K562 (cell line): ENCODE data around the gene USP16. TPM values are rescaled to one million over a fixed set of nuclear protein-coding genes. Genes with fewer than 3 reads are reported as not detected.
A peak's percentile ranks its signal among the peaks of the same experiment; 100 is the strongest.

Source experiments
- DDX20 ChIP-seq: fragments of 450-650 bp; IDR thresholded peaks from 2 replicates; pipeline ENCODE4 v1.6.1; 2016; ENCODE audit warnings: missing genetic modification characterization, low read depth, mild to moderate bottlenecking, missing compliant biosample characterization, moderate library complexity
- ESRRB ChIP-seq: fragments of 250-450 bp; sonication (Bioruptor Pico); IDR thresholded peaks from 2 replicates; pipeline ENCODE4 v1.5.0; 2020; ENCODE audit warnings: mild to moderate bottlenecking, moderate library complexity, borderline replicate concordance
- MED1 ChIP-seq: sonication (generic); formaldehyde crosslinking; IDR thresholded peaks from 2 replicates; pipeline ENCODE4 v1.8.1; 2023; ENCODE audit warnings: missing genetic modification reagents, borderline replicate concordance
- NELFE ChIP-seq: IDR thresholded peaks from 2 replicates; pipeline ENCODE4 v1.6.1; 2011; ENCODE audit warnings: mild to moderate bottlenecking; ENCODE audit not compliant: insufficient read depth, insufficient read length
- PHF21A ChIP-seq: fragments of 450-650 bp; IDR thresholded peaks from 2 replicates; pipeline ENCODE4 v1.6.1; 2017; ENCODE audit warnings: low read depth, borderline replicate concordance
- POLR3G ChIP-seq: IDR thresholded peaks from 2 replicates; pipeline ENCODE4 v1.6.1; 2011; ENCODE audit not compliant: insufficient read length, insufficient replicate concordance; ENCODE audit errors: extremely low read depth
- SPI1 ChIP-seq: IDR thresholded peaks from 2 replicates; pipeline ENCODE4 v1.6.1; 2011; ENCODE audit warnings: low read depth, low read length, control low read depth, borderline replicate concordance
- ZNF316 ChIP-seq: fragments of 450-650 bp; IDR thresholded peaks from 2 replicates; pipeline ENCODE4 v1.6.1; 2016
- ZNF561 ChIP-seq: fragments of 450-650 bp; formaldehyde crosslinking; conservative IDR thresholded peaks from 2 replicates; pipeline ENCODE4 v1.4.0; 2020; ENCODE audit warnings: mild to moderate bottlenecking, moderate library complexity
- ZNF766 ChIP-seq: fragments of 200-800 bp; sonication (Bioruptor generic); conservative IDR thresholded peaks from 2 replicates; pipeline ENCODE4 v1.6.1; 2016; ENCODE audit warnings: missing genetic modification characterization, missing compliant biosample characterization
- polyA plus RNA-seq, 8 experiments: library from polyadenylated mRNA; depleted of rRNA in 4 of 8; stranded (reverse) in 5 of 8; unstranded in 3 of 8; fragments of >200 nt; fragmentation: Nextera tagmentation in 2 of 8; fragmentation: Illumina TruSeq in 1 of 8; extraction: Ambion mirVana in 2 of 8; extraction: Trizol in 1 of 8; gene quantifications; 2 replicates each; pipeline versions ENCODE4 v1.2.1 to v1.2.3, GENCODE V29; 2011 to 2014; ENCODE audit warnings: inconsistent platforms in 1 of 8, missing spikeins in 1 of 8
- total RNA-seq, 7 experiments: library from RNA; depleted of rRNA in 6 of 7; stranded (reverse); fragments of >200 nt in 6 of 7; fragmentation: Illumina TruSeq in 2 of 7; extraction: Trizol in 2 of 7; gene quantifications; 2 replicates each; pipeline versions ENCODE4 v1.2.1 to v1.2.3, GENCODE V29; 2011 to 2021; ENCODE audit warnings: low replicate concordance in 1 of 7
- TF ChIP-seq, protein P1 (sequence below): sonication (generic); formaldehyde crosslinking; IDR thresholded peaks from 2 replicates; pipeline ENCODE4 v1.8.0; 2022; ENCODE audit warnings: mild to moderate bottlenecking, missing genetic modification reagents, borderline replicate concordance
- TF ChIP-seq, protein P2 (sequence below), 2 experiments: fragments of 200-800 bp in 1 of 2; sonication (Bioruptor generic) in 1 of 2; sonication (generic) in 1 of 2; formaldehyde crosslinking in 1 of 2; IDR thresholded peaks in 1 of 2; conservative IDR thresholded peaks in 1 of 2; 2 replicates each; pipeline versions ENCODE4 v1.5.0 to v1.6.1; 2016 to 2020; ENCODE audit warnings: missing compliant biosample characterization in 1 of 2, missing genetic modification characterization in 1 of 2, missing genetic modification reagents in 1 of 2
- TF ChIP-seq, protein P3 (sequence below): sonication (generic); formaldehyde crosslinking; IDR thresholded peaks from 2 replicates; pipeline ENCODE4 v1.8.1; 2023; ENCODE audit warnings: missing genetic modification reagents, mild to moderate bottlenecking, borderline replicate concordance
- TF ChIP-seq, protein P4 (sequence below): fragments of 250-450 bp; sonication (Bioruptor Pico); IDR thresholded peaks from 2 replicates; pipeline ENCODE4 v1.4.0; 2020; ENCODE audit warnings: mild to moderate bottlenecking, moderate library complexity

The USP16 gene
- total and polyA plus RNA-seq, 9 of the 15 experiments (the other 6 are each of a cell fraction or from before 2014, with no cell fraction given) = 38.4 to 90.9 (median 62.8) TPM

DNA sequence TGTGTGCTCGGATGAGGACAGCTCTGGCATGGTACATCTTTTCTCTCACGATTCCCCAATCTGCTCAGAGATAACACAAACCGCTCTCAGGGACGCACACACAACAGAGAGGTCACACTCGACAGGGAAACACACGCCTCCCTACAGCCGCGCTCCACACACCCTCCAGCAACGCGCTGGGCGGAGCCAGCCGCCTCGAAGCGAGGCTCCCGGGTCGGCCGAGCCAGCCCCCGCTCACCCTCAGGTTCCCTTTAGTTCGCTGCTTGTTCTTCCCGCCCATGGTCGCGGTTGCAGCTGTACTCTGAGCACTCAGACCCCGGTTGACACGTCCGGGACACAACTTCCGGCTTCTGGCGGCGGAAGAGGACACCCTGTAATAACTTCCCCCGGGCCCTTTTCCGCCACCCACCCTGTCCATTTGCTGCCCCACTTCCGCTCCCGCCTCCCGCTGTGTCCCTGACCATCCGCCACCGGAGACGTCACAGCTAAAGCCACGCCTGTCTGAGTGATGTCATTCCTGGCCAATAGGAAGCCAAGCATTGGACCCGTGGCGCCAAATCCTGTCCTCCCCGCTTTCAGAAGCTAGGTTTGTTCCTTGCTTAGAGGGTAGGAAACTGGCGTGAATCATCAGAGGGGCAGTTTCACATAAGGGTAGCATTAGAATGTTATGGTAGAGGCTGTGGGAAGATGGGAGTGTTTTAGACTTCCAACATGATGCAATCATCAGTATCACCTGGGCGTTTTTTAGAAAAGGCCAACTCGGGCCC lies 31.8 kb upstream of the USP16 start, which contains the start of gene LTN1 (continued):
- TF ChIP-seq DDX20 (tag) (no peak), NELFE (no peak), SPI1 (peak; percentile 80), MED1 (no peak), ZNF766 (peak; percentile 64; the same call in 1 of the 2 replicates), PHF21A (0 out of 2 replicates have a peak, but pooled peaks have one; percentile 12), ZNF561 (CRISPR knock-in tag) (no peak), ESRRB (CRISPR knock-in tag) (no peak), POLR3G (no peak), ZNF316 (no peak)
- TF ChIP-seq, protein P1, sequence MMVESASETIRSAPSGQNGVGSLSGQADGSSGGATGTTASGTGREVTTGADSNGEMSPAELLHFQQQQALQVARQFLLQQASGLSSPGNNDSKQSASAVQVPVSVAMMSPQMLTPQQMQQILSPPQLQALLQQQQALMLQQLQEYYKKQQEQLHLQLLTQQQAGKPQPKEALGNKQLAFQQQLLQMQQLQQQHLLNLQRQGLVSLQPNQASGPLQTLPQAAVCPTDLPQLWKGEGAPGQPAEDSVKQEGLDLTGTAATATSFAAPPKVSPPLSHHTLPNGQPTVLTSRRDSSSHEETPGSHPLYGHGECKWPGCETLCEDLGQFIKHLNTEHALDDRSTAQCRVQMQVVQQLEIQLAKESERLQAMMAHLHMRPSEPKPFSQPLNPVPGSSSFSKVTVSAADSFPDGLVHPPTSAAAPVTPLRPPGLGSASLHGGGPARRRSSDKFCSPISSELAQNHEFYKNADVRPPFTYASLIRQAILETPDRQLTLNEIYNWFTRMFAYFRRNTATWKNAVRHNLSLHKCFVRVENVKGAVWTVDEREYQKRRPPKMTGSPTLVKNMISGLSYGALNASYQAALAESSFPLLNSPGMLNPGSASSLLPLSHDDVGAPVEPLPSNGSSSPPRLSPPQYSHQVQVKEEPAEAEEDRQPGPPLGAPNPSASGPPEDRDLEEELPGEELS (CRISPR knock-in tag) = no peak
- TF ChIP-seq, protein P2, sequence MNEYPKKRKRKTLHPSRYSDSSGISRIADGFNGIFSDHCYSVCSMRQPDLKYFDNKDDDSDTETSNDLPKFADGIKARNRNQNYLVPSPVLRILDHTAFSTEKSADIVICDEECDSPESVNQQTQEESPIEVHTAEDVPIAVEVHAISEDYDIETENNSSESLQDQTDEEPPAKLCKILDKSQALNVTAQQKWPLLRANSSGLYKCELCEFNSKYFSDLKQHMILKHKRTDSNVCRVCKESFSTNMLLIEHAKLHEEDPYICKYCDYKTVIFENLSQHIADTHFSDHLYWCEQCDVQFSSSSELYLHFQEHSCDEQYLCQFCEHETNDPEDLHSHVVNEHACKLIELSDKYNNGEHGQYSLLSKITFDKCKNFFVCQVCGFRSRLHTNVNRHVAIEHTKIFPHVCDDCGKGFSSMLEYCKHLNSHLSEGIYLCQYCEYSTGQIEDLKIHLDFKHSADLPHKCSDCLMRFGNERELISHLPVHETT (CRISPR knock-in tag; conservative IDR thresholded peaks at IDR 0.05 in 1 of 2, IDR thresholded peaks at IDR 0.05 in 1 of 2) = peak in 1 of 2 experiments; percentile 84; a peak in 2 of 4 replicates
- TF ChIP-seq, protein P3, sequence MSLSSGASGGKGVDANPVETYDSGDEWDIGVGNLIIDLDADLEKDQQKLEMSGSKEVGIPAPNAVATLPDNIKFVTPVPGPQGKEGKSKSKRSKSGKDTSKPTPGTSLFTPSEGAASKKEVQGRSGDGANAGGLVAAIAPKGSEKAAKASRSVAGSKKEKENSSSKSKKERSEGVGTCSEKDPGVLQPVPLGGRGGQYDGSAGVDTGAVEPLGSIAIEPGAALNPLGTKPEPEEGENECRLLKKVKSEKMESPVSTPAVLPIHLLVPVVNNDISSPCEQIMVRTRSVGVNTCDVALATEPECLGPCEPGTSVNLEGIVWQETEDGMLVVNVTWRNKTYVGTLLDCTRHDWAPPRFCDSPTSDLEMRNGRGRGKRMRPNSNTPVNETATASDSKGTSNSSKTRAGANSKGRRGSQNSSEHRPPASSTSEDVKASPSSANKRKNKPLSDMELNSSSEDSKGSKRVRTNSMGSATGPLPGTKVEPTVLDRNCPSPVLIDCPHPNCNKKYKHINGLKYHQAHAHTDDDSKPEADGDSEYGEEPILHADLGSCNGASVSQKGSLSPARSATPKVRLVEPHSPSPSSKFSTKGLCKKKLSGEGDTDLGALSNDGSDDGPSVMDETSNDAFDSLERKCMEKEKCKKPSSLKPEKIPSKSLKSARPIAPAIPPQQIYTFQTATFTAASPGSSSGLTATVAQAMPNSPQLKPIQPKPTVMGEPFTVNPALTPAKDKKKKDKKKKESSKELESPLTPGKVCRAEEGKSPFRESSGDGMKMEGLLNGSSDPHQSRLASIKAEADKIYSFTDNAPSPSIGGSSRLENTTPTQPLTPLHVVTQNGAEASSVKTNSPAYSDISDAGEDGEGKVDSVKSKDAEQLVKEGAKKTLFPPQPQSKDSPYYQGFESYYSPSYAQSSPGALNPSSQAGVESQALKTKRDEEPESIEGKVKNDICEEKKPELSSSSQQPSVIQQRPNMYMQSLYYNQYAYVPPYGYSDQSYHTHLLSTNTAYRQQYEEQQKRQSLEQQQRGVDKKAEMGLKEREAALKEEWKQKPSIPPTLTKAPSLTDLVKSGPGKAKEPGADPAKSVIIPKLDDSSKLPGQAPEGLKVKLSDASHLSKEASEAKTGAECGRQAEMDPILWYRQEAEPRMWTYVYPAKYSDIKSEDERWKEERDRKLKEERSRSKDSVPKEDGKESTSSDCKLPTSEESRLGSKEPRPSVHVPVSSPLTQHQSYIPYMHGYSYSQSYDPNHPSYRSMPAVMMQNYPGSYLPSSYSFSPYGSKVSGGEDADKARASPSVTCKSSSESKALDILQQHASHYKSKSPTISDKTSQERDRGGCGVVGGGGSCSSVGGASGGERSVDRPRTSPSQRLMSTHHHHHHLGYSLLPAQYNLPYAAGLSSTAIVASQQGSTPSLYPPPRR (CRISPR knock-in tag) = 0 out of 2 replicates have a peak, but pooled peaks have one; percentile 63
- TF ChIP-seq, protein P4, sequence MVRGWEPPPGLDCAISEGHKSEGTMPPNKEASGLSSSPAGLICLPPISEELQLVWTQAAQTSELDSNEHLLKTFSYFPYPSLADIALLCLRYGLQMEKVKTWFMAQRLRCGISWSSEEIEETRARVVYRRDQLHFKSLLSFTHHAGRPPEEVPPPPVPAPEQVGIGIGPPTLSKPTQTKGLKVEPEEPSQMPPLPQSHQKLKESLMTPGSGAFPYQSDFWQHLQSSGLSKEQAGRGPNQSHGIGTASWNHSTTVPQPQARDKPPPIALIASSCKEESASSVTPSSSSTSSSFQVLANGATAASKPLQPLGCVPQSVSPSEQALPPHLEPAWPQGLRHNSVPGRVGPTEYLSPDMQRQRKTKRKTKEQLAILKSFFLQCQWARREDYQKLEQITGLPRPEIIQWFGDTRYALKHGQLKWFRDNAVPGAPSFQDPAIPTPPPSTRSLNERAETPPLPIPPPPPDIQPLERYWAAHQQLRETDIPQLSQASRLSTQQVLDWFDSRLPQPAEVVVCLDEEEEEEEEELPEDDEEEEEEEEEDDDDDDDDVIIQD (CRISPR knock-in tag) = no peak
